Caco-2 (cell line): ENCODE data around the gene FAM3A. TPM values are rescaled to one million over a fixed set of nuclear protein-coding genes. Genes with fewer than 3 reads are reported as not detected.

Experiments used
- BruUV-seq: library from RNA; stranded (reverse); fragments of 400-500 nt; replicated peaks from 2 replicates; lab custom pipeline; 2021; lab: Mats Ljungman, UMichigan
- CTCF ChIA-PET: fragments of 300-600 bp; sonication (Branson Sonifier 250); formaldehyde crosslinking; loops from one replicate; lab custom pipeline; 2022; ENCODE audit warnings: antibody characterized with exemption; lab: Charles Lee
- POLR2A ChIA-PET: fragments of 300-600 bp; sonication (Branson Sonifier 250); formaldehyde crosslinking; loops from one replicate; lab custom pipeline; 2022; ENCODE audit warnings: antibody characterized with exemption; lab: Charles Lee
- DNase-seq, 2 experiments: peaks; one replicate each; pipeline versions ENCODE4 v3.0.0 to v3.0.0-alpha.2; 2020 to 2022
- H3K27me3 ChIP-seq: replicated peaks from 2 replicates; pipeline ENCODE4 v1.6.0; 2011; ENCODE audit warnings: low read length; ENCODE audit not compliant: control insufficient read depth, insufficient read depth
- H3K36me3 ChIP-seq: 2 replicates; pipeline ENCODE4 v1.5.1; 2011; ENCODE audit warnings: low read length; ENCODE audit not compliant: control insufficient read depth, insufficient read depth
- H3K4me1 ChIP-seq: fragments of 250-450 bp; sonication (Bioruptor Pico); 2 replicates; pipeline ENCODE4 v1.5.1; 2020; ENCODE audit warnings: mild to moderate bottlenecking
- H3K4me3 ChIP-seq: 2 replicates; pipeline ENCODE4 v1.5.1; 2011; ENCODE audit warnings: low read depth, mild to moderate bottlenecking, control low read depth, low read length
- H3K9me3 ChIP-seq: fragments of 250-450 bp; sonication (Bioruptor Pico); 2 replicates; pipeline ENCODE4 v1.5.1; 2020; ENCODE audit warnings: mild to moderate bottlenecking, moderate library complexity
- H3K27ac Mint-ChIP-seq: one replicate; pipeline ENCODE4 v1.8.0; 2022; ENCODE audit warnings: mixed read lengths; ENCODE audit not compliant: unreplicated experiment
- H3K27me3 Mint-ChIP-seq: one replicate; pipeline ENCODE4 v1.8.0; 2022; ENCODE audit warnings: mixed read lengths; ENCODE audit not compliant: insufficient read depth, unreplicated experiment
- H3K36me3 Mint-ChIP-seq: one replicate; pipeline ENCODE4 v1.8.0; 2022; ENCODE audit warnings: mild to moderate bottlenecking, mixed read lengths; ENCODE audit not compliant: insufficient read depth, unreplicated experiment
- H3K4me1 Mint-ChIP-seq: one replicate; pipeline ENCODE4 v1.8.0; 2022; ENCODE audit warnings: low read depth, mixed read lengths; ENCODE audit not compliant: unreplicated experiment
- H3K4me3 Mint-ChIP-seq: one replicate; pipeline ENCODE4 v1.8.0; 2022; ENCODE audit warnings: mild to moderate bottlenecking, moderate library complexity, mixed read lengths; ENCODE audit not compliant: unreplicated experiment
- H3K9me3 Mint-ChIP-seq: one replicate; pipeline ENCODE4 v1.8.0; 2022; ENCODE audit warnings: mixed read lengths; ENCODE audit not compliant: unreplicated experiment
- CTCF ChIP-seq, 2 experiments: fragments of 200-600 bp in 1 of 2; IDR thresholded peaks; 1 replicate in 1 of 2; 2 replicates in 1 of 2; pipeline versions ENCODE4 v1.5.1 to v1.8.0; 2011 to 2022; ENCODE audit warnings: antibody characterized with exemption in 1 of 2, control low read depth in 1 of 2, inconsistent platforms in 1 of 2, low read depth in 1 of 2, low read length in 1 of 2, mild to moderate bottlenecking in 1 of 2, moderate library complexity in 1 of 2; ENCODE audit not compliant: insufficient read depth in 1 of 2, severe bottlenecking in 1 of 2, unreplicated experiment in 1 of 2
- intact Hi-C: fragments of 100-400 bp; cut with micrococcal nuclease; formaldehyde crosslinking; loops from one replicate; pipeline ENCODE4 v1.10.0; 2022; ENCODE audit not compliant: unreplicated experiment
- total RNA-seq: library from RNA; stranded (reverse); gene quantifications from 2 replicates; pipeline ENCODE4 v1.2.3, GENCODE V29; 2022

The FAM3A gene
- total RNA-seq, 1 experiment from 2014 or later: 27.3 TPM

GRCh38 chrX:154519389-154519788 is 3.4 kb upstream of the FAM3A start:
- H3K27me3 Mint-ChIP-seq: no peaks in the 10 kb centered on the region
- no peak overlapping the region for H3K27ac Mint-ChIP-seq
- H3K9me3 ChIP-seq: no peaks in the 10 kb centered on the region
- no peaks in the 10 kb centered on the region for H3K36me3 ChIP-seq
- H3K4me3 Mint-ChIP-seq: no peak overlapping the region
- no peak overlapping the region for H3K4me3 ChIP-seq
- H3K4me1 Mint-ChIP-seq: peaks cover 6% of the 10 kb centered on the region
- peaks cover 5% of the 10 kb centered on the region for H3K36me3 Mint-ChIP-seq
- peaks cover 10% of the 10 kb centered on the region for H3K4me1 ChIP-seq
- DNase-seq: no peak
- H3K9me3 Mint-ChIP-seq: no peaks in the 10 kb centered on the region
- CTCF ChIA-PET: no interaction called here
- POLR2A ChIA-PET: no interaction called here
- H3K27me3 ChIP-seq: no peaks in the 10 kb centered on the region
- intact Hi-C loops: loop anchor here (5.0 kb wide), 1 partner anchor 42 kb away; the partner anchor contains the start of gene LAGE3
- TF ChIP-seq CTCF (IDR thresholded peaks at IDR 0.05; ENCODE audit: insufficient read depth in 1 of 2, low read depth in 1 of 2, low read length in 1 of 2, severe bottlenecking in 1 of 2, unreplicated experiment in 1 of 2): no peak
- no TSS peak for BruUV-seq

GRCh38 chrX:154517101-154517781 is 1.2 kb upstream of the FAM3A start:
- DNase-seq: no peak
- Mint-ChIP-seq H3K36me3 (peaks cover 10% of the 10 kb centered on the region), H3K4me1 (peaks cover 6% of the 10 kb centered on the region), H3K27ac (peak overlapping the region; percentile 89), H3K9me3 (no peaks in the 10 kb centered on the region), H3K4me3 (peak overlapping the region; percentile 88), H3K27me3 (no peaks in the 10 kb centered on the region)
- BruUV-seq: no TSS peak
- Histone ChIP-seq H3K36me3 (no peaks in the 10 kb centered on the region), H3K9me3 (no peaks in the 10 kb centered on the region), H3K4me3 (peak overlapping the region; percentile 35), H3K4me1 (peaks cover 10% of the 10 kb centered on the region), H3K27me3 (no peaks in the 10 kb centered on the region)
- no peak for TF ChIP-seq CTCF (IDR thresholded peaks at IDR 0.05; ENCODE audit: insufficient read depth in 1 of 2, low read depth in 1 of 2, low read length in 1 of 2, severe bottlenecking in 1 of 2, unreplicated experiment in 1 of 2)
- intact Hi-C loops: loop anchor here (5.0 kb wide), 1 partner anchor 40 kb away; the partner anchor contains the start of gene LAGE3
- POLR2A ChIA-PET: interaction anchor here (1.3 kb wide), 1 partner anchor 10 kb away, joined by 4 read pairs; no protein-coding TSS in a partner anchor
- CTCF ChIA-PET: interaction anchor here (1.0 to 1.7 kb wide), 3 partner anchors 15 to 144 kb away, joined by 3 to 5 read pairs (median 3); partner anchors contain the start of gene SLC10A3

GRCh38 chrX:154516656-154517100 is 646 bp upstream of the FAM3A start:
- ChIA-PET CTCF (interaction anchor here (1.0 to 1.7 kb wide), 2 partner anchors 26 to 143 kb away, joined by 3 to 5 read pairs; partner anchors contain the start of gene SLC10A3), POLR2A (interaction anchor here (1.3 to 2.0 kb wide), 2 partner anchors 10 to 26 kb away, joined by 4 to 8 read pairs; partner anchors contain the start of gene SLC10A3)
- intact Hi-C loops: loop anchor here (1.0 to 5.0 kb wide), 4 partner anchors 11 to 39 kb away; partner anchors contain the start of genes IKBKG, LAGE3 and SLC10A3
- no peak for DNase-seq
- Histone ChIP-seq H3K27me3 (no peaks in the 10 kb centered on the region), H3K4me3 (peak overlapping the region; percentile 35), H3K36me3 (no peaks in the 10 kb centered on the region), H3K9me3 (no peaks in the 10 kb centered on the region), H3K4me1 (peaks cover 10% of the 10 kb centered on the region)
- BruUV-seq: TSS peak; percentile 92
- TF ChIP-seq CTCF (IDR thresholded peaks at IDR 0.05; ENCODE audit: insufficient read depth in 1 of 2, low read depth in 1 of 2, low read length in 1 of 2, severe bottlenecking in 1 of 2, unreplicated experiment in 1 of 2): no peak
- Mint-ChIP-seq H3K27ac (peak overlapping the region; percentile 89), H3K4me1 (peaks cover 6% of the 10 kb centered on the region), H3K4me3 (peak overlapping the region; percentile 88), H3K36me3 (peaks cover 10% of the 10 kb centered on the region), H3K9me3 (no peaks in the 10 kb centered on the region), H3K27me3 (no peaks in the 10 kb centered on the region)
